GM12878 (cell line): ENCODE results near the gene KRTAP4-7. TPM values are rescaled to one million over a fixed set of nuclear protein-coding genes. Genes with fewer than 3 reads are reported as not detected.

ENCODE experiments used
- ATAC-seq: fragments of 200-7000 bp; cut with Tn5 transposase; 3 replicates; pipeline ENCODE4 v1.9.1; 2020; ENCODE audit warnings: mild to moderate bottlenecking, moderate library complexity
- BruUV-seq: library from RNA; stranded (reverse); fragments of 400-500 nt; replicated peaks from 2 replicates; lab custom pipeline; 2021; lab: Mats Ljungman, UMichigan
- CTCF ChIA-PET: fragments of 300-600 bp; sonication (Branson Sonifier 250); formaldehyde crosslinking; extraction: SDS; loops from one replicate; lab custom pipeline; 2021; ENCODE audit warnings: inconsistent platforms; lab: Yijun Ruan, JAX
- POLR2A ChIA-PET: fragments of 350-600 bp; formaldehyde crosslinking; extraction: SDS; loops from one replicate; lab custom pipeline; 2021; ENCODE audit warnings: inconsistent platforms; lab: Charles Lee
- RAD21 ChIA-PET: fragments of 300-600 bp; sonication (Branson Sonifier 250); formaldehyde crosslinking; loops from one replicate; lab custom pipeline; 2023; ENCODE audit warnings: antibody characterized with exemption; ENCODE audit not compliant: unreplicated experiment; lab: Charles Lee
- SMC1A ChIA-PET: fragments of 300-600 bp; sonication (Branson Sonifier 250); formaldehyde crosslinking; loops from one replicate; lab custom pipeline; 2023; ENCODE audit not compliant: unreplicated experiment, uncharacterized antibody; lab: Charles Lee
- DNase-seq: peaks from one replicate; pipeline ENCODE4 v3.0.0-alpha.2; 2011; ENCODE audit warnings: low read depth, low spot score
- FAIRE-seq: peaks from 3 replicates; lab custom pipeline; 2011; peaks lifted over from hg19 to GRCh38; lab: Jason Lieb, UNC
- H2AFZ ChIP-seq: 2 replicates; pipeline ENCODE4 v1.6.0; 2011; ENCODE audit warnings: low read depth, low read length, control low read depth; ENCODE audit not compliant: control insufficient read depth
- H3K27ac ChIP-seq: 2 replicates; pipeline ENCODE4 v1.5.1; 2011; ENCODE audit warnings: control low read depth; ENCODE audit not compliant: control insufficient read depth, insufficient read depth
- H3K27me3 ChIP-seq, 2 experiments: replicated peaks in 1 of 2; 2 replicates each; pipeline versions ENCODE4 v1.6.0 to v1.6.1; 2011; ENCODE audit warnings: low read length in 1 of 2; ENCODE audit not compliant: control insufficient read depth in 2 of 2, insufficient read depth in 2 of 2
- H3K36me3 ChIP-seq, 2 experiments: 2 replicates each; pipeline ENCODE4 v1.5.1; 2011; ENCODE audit warnings: low read length in 1 of 2; ENCODE audit not compliant: control insufficient read depth in 2 of 2, insufficient read depth in 2 of 2
- H3K4me1 ChIP-seq: 2 replicates; pipeline ENCODE4 v1.6.1; 2011; ENCODE audit warnings: mild to moderate bottlenecking, low read length, moderate library complexity, mixed read lengths; ENCODE audit not compliant: control insufficient read depth, insufficient read depth
- H3K4me2 ChIP-seq: 2 replicates; pipeline ENCODE4 v1.6.0; 2011; ENCODE audit warnings: control low read depth; ENCODE audit not compliant: control insufficient read depth, insufficient read depth
- H3K4me3 ChIP-seq: fragments of 200-600 bp; sonication (generic); 2 replicates; pipeline ENCODE4 v1.5.1; 2016
- H3K79me2 ChIP-seq: 2 replicates; pipeline ENCODE4 v1.6.0; 2011; ENCODE audit warnings: low read length; ENCODE audit not compliant: control insufficient read depth, insufficient read depth
- H3K9ac ChIP-seq: 2 replicates; pipeline ENCODE4 v1.8.0; 2011; ENCODE audit warnings: low read length, control low read depth, mixed read lengths; ENCODE audit not compliant: control insufficient read depth, insufficient read depth
- H3K9me3 ChIP-seq: replicated peaks from 3 replicates; pipeline ENCODE4 v1.5.1; 2011; ENCODE audit warnings: mild to moderate bottlenecking, low read length; ENCODE audit not compliant: control insufficient read depth, insufficient read depth
- H4K20me1 ChIP-seq: 2 replicates; pipeline ENCODE4 v1.6.0; 2011; ENCODE audit not compliant: control insufficient read depth, insufficient read depth
- ATF7 ChIP-seq: fragments of 450-650 bp; IDR thresholded peaks from 2 replicates; pipeline ENCODE4 v1.6.1; 2016; ENCODE audit warnings: low read depth, mild to moderate bottlenecking
- CBX5 ChIP-seq: sonication (generic); IDR thresholded peaks from 2 replicates; pipeline ENCODE4 v1.6.1; 2016; ENCODE audit warnings: low read depth, moderate library complexity, mild to moderate bottlenecking, inconsistent platforms
- EP300 ChIP-seq, 2 experiments: fragments of 150-350 bp in 1 of 2; IDR thresholded peaks; 2 replicates each; pipeline ENCODE4 v1.6.1; 2011 to 2012; ENCODE audit warnings: low read depth in 2 of 2, low read length in 2 of 2, borderline replicate concordance in 1 of 2, improper control_type of control experiment in 1 of 2, inconsistent platforms in 1 of 2; ENCODE audit not compliant: control insufficient read depth in 1 of 2
- ETV6 ChIP-seq, 2 experiments: fragments of 450-650 bp in 1 of 2; IDR thresholded peaks in 1 of 2; conservative IDR thresholded peaks in 1 of 2; 2 replicates each; pipeline ENCODE4 v1.6.1; 2014; ENCODE audit warnings: antibody characterized with exemption in 1 of 2, borderline replicate concordance in 1 of 2, low read depth in 1 of 2, mild to moderate bottlenecking in 1 of 2, moderate library complexity in 1 of 2
- HDGF ChIP-seq: fragments of 450-650 bp; IDR thresholded peaks from 2 replicates; pipeline ENCODE4 v1.6.1; 2016; ENCODE audit warnings: antibody characterized with exemption
- IKZF2 ChIP-seq, 2 experiments: fragments of 450-650 bp; IDR thresholded peaks; 2 replicates each; pipeline ENCODE4 v1.6.1; 2017; ENCODE audit warnings: mild to moderate bottlenecking in 2 of 2, moderate library complexity in 2 of 2
- KLF5 ChIP-seq: fragments of 450-650 bp; IDR thresholded peaks from 2 replicates; pipeline ENCODE4 v1.6.1; 2014; ENCODE audit warnings: mild to moderate bottlenecking; ENCODE audit not compliant: partially characterized antibody
- LARP7 ChIP-seq: fragments of 450-650 bp; IDR thresholded peaks from 2 replicates; pipeline ENCODE4 v1.6.1; 2017; ENCODE audit warnings: mild to moderate bottlenecking
- MAX ChIP-seq: IDR thresholded peaks from 2 replicates; pipeline ENCODE4 v1.6.1; 2012; ENCODE audit warnings: low read depth, low read length, improper control_type of control experiment
- MLLT1 ChIP-seq: fragments of 450-650 bp; IDR thresholded peaks from 2 replicates; pipeline ENCODE4 v1.6.1; 2016; ENCODE audit warnings: mild to moderate bottlenecking
- MXI1 ChIP-seq: fragments of 150-350 bp; IDR thresholded peaks from 2 replicates; pipeline ENCODE4 v1.6.1; 2011; ENCODE audit warnings: low read depth, mild to moderate bottlenecking, inconsistent platforms, low read length, improper control_type of control experiment
- POLR2AphosphoS2 ChIP-seq: IDR thresholded peaks from 2 replicates; pipeline ENCODE4 v1.6.1; 2011; ENCODE audit warnings: low read depth, mild to moderate bottlenecking, low read length, improper control_type of control experiment, moderate library complexity
- RAD51 ChIP-seq: fragments of 450-650 bp; IDR thresholded peaks from 2 replicates; pipeline ENCODE4 v1.6.1; 2016; ENCODE audit warnings: moderate library complexity, mild to moderate bottlenecking, inconsistent platforms
- RELA ChIP-seq: fragments of 450-650 bp; IDR thresholded peaks from 2 replicates; pipeline ENCODE4 v1.8.0; 2014; ENCODE audit warnings: borderline replicate concordance; ENCODE audit not compliant: partially characterized antibody
- SIN3A ChIP-seq: IDR thresholded peaks from 2 replicates; pipeline ENCODE4 v1.6.1; 2012; ENCODE audit warnings: low read depth, low read length, improper control_type of control experiment
- SIX5 ChIP-seq: IDR thresholded peaks from 2 replicates; pipeline ENCODE4 v1.6.1; 2011; ENCODE audit warnings: mild to moderate bottlenecking, low read depth, low read length, moderate library complexity; ENCODE audit not compliant: severe bottlenecking
- STAT3 ChIP-seq: IDR thresholded peaks from 2 replicates; pipeline ENCODE4 v1.6.1; 2011; ENCODE audit warnings: low read depth, low read length, improper control_type of control experiment
- ZNF24 ChIP-seq: fragments of 450-650 bp; IDR thresholded peaks from 2 replicates; pipeline ENCODE4 v1.6.1; 2017; ENCODE audit warnings: antibody characterized with exemption, mild to moderate bottlenecking
- ZNF592 ChIP-seq: fragments of 450-650 bp; IDR thresholded peaks from 2 replicates; pipeline ENCODE4 v1.6.1; 2017; ENCODE audit warnings: mild to moderate bottlenecking, moderate library complexity
- WGBS: methylation state at CpG from one replicate; pipeline ENCODE4 v1.1.6; 2016; ENCODE audit warnings: low lambda C conversion rate; ENCODE audit not compliant: insufficient replicate concordance, insufficient coverage; ENCODE audit errors: missing lambda C conversion rate; 5-methylcytosine and 5-hydroxymethylcytosine counted together
- in situ Hi-C: fragments of 300-500 bp; cut with MboI; formaldehyde crosslinking; loops from 9 replicates; pipeline ENCODE4 v1.14.3; 2018; ENCODE audit warnings: mixed read lengths
- intact Hi-C: fragments of 100-400 bp; cut with micrococcal nuclease; formaldehyde crosslinking; loops from one replicate; pipeline ENCODE4 v1.14.2; 2022; ENCODE audit not compliant: unreplicated experiment
- polyA plus RNA-seq, 11 experiments: library from polyadenylated mRNA; depleted of rRNA in 4 of 11; unstranded in 6 of 11; stranded (reverse) in 5 of 11; fragments of >200 nt; fragmentation: Nextera tagmentation in 4 of 11; fragmentation: Illumina TruSeq in 1 of 11; extraction: Ambion mirVana in 4 of 11; extraction: Trizol in 1 of 11; gene quantifications; 1 replicate in 1 of 11; 2 replicates in 10 of 11; pipeline versions ENCODE4 v1.2.1 to v1.2.3, GENCODE V29; 2011 to 2016; ENCODE audit warnings: inconsistent platforms in 2 of 11, missing spikeins in 2 of 11, low read depth in 1 of 11
- total RNA-seq, 4 experiments: library from RNA; depleted of rRNA in 3 of 4; stranded (reverse); fragments of >200 nt in 3 of 4; fragmentation: Illumina TruSeq in 1 of 4; extraction: Trizol in 1 of 4; gene quantifications; 2 replicates each; pipeline versions ENCODE4 v1.2.1 to v1.2.3, GENCODE V29; 2013 to 2021

The KRTAP4-7 gene
- total and polyA plus RNA-seq, 10 of the 15 experiments (the other 5 are each of a cell fraction or from before 2014, with no cell fraction given), result not detected

GRCh38 chr17:41126412-41126811 lies 42.5 kb downstream of the KRTAP4-7 start:
- no TSS peak for BruUV-seq
- Histone ChIP-seq H3K9me3 (no peaks in the 10 kb centered on the region), H2AFZ (no peak overlapping the region), H3K27ac (no peak overlapping the region), H3K4me3 (no peak overlapping the region), H3K4me1 (no peaks in the 10 kb centered on the region), H3K27me3 (no peaks in the 10 kb centered on the region), H3K4me2 (no peak overlapping the region), H3K36me3 (no peaks in the 10 kb centered on the region), H3K79me2 (no peaks in the 10 kb centered on the region), H3K9ac (no peak overlapping the region), H4K20me1 (no peaks in the 10 kb centered on the region)
- TF ChIP-seq KLF5 (no peak), MAX (no peak), HDGF (no peak), LARP7 (no peak), SIX5 (no peak), SIN3A (no peak), ZNF592 (no peak), ZNF24 (no peak), CBX5 (no peak), RAD51 (no peak), POLR2AphosphoS2 (no peak), STAT3 (no peak), IKZF2 (IDR thresholded peaks at IDR 0.05) (no peak), EP300 (IDR thresholded peaks at IDR 0.05; ENCODE audit: borderline replicate concordance in 1 of 2, control insufficient read depth in 1 of 2, low read depth in 2 of 2, low read length in 2 of 2) (no peak), ATF7 (no peak), MLLT1 (no peak), MXI1 (no peak), ETV6 (conservative IDR thresholded peaks at IDR 0.05 in 1 of 2, IDR thresholded peaks at IDR 0.05 in 1 of 2; ENCODE audit: borderline replicate concordance in 1 of 2, low read depth in 1 of 2) (no peak), RELA (no peak)
- 13% methylated on average over 3 of the region's 3 CpGs for WGBS
- FAIRE-seq (no peak), ATAC-seq (no peak), DNase-seq (no peak)
- CTCF ChIA-PET, result no interaction called here
- POLR2A ChIA-PET, result no interaction called here
- RAD21 ChIA-PET, result no interaction called here
- intact Hi-C loops (no loop called here), in situ Hi-C loops (no loop called here)
- SMC1A ChIA-PET, result no interaction called here
